GM18861 (cell line): ENCODE data around the gene FADS6.

Experiments
- ATAC-seq: cut with Tn5 transposase; IDR thresholded peaks from one replicate; pipeline ENCODE4 v1.9.1; 2021; ENCODE audit not compliant: unreplicated experiment

Gene FADS6

GRCh38 chr17:74892013-74892841 lies 1.2 kb downstream of the FADS6 start:
- ATAC-seq, result no peak

- ATAC-seq, result no peak
These were observed 2.9 kb downstream of the FADS6 start for GRCh38 chr17:74890554-74890953.

- ATAC-seq, result no peak
These were observed 5.0 kb downstream of the FADS6 start for GRCh38 chr17:74888469-74888868.

- no peak for ATAC-seq
These were observed 10.1 kb downstream of the FADS6 start for GRCh38 chr17:74883241-74883745.

GRCh38 chr17:74882517-74883240 lies 10.8 kb downstream of the FADS6 start:
- no peak for ATAC-seq

GRCh38 chr17:74881073-74881472 lies 12.4 kb downstream of the FADS6 start:
- no peak for ATAC-seq

- no peak for ATAC-seq
These were observed 14.1 kb downstream of the FADS6 start for GRCh38 chr17:74879308-74879707.

- no peak for ATAC-seq
These were observed 14.8 kb downstream of the FADS6 start for GRCh38 chr17:74878658-74879057.

GRCh38 chr17:74877592-74878548 lies 15.6 kb downstream of the FADS6 start:
- ATAC-seq, result no peak

- no peak for ATAC-seq
These were observed 17.3 kb downstream of the FADS6 start for GRCh38 chr17:74875977-74876593.

- no peak for ATAC-seq
These were observed 18.1 kb downstream of the FADS6 start for GRCh38 chr17:74875155-74875976.

GRCh38 chr17:74874615-74875037 lies 18.8 kb downstream of the FADS6 start:
- no peak for ATAC-seq

- no peak for ATAC-seq
These were observed 19.4 kb downstream of the FADS6 start for GRCh38 chr17:74873874-74874614.

GRCh38 chr17:74873037-74873873 lies 20.2 kb downstream of the FADS6 start:
- ATAC-seq, result peak; percentile 87

GRCh38 chr17:74872313-74873036 lies 21.0 kb downstream of the FADS6 start, which contains the start of gene FDXR:
Gene FDXR, minus strand, starts transcription at chr17:74872994. Its CDS starts 50 bp downstream, at chr17:74872944.
- ATAC-seq, result peak; percentile 32

GRCh38 chr17:74871356-74872076 lies 21.9 kb downstream of the FADS6 start:
- no peak for ATAC-seq

GRCh38 chr17:74870512-74870911 lies 22.9 kb downstream of the FADS6 start:
- no peak for ATAC-seq
